Activated T-cell treated with anti-CD3 and anti-CD28 coated beads, Interleukin-2, amount 50 U/mL, for 4 hours (primary cell): ENCODE results near the gene NAA15. TPM values are rescaled to one million over a fixed set of nuclear protein-coding genes. Genes with fewer than 3 reads are reported as not detected.
"Not testable (repeated sequence)": the region's sequence is repeated elsewhere in the genome, so short reads cannot be mapped to it uniquely, and the experiment has no call there.

Experiments
- ATAC-seq, 2 donors: fragments of 200-7000 bp; cut with Tn5 transposase; one replicate each; pipeline ENCODE4 v1.10.0; 2021
- DNase-seq: peaks from one replicate; pipeline ENCODE4 v3.0.0-alpha.2; 2020
- H3K27me3 Mint-ChIP-seq: one replicate; pipeline ENCODE4 v1.8.0; 2021; ENCODE audit warnings: low read depth, mixed read lengths
- H3K36me3 Mint-ChIP-seq: one replicate; pipeline ENCODE4 v1.8.0; 2022; ENCODE audit warnings: mixed read lengths; ENCODE audit not compliant: insufficient read depth
- H3K4me1 Mint-ChIP-seq: one replicate; pipeline ENCODE4 v1.8.0; 2021; ENCODE audit warnings: low read depth, mixed read lengths
- H3K4me3 Mint-ChIP-seq: one replicate; pipeline ENCODE4 v1.8.0; 2021; ENCODE audit warnings: mild to moderate bottlenecking, moderate library complexity, mixed read lengths
- H3K9me3 Mint-ChIP-seq: one replicate; pipeline ENCODE4 v1.8.0; 2021; ENCODE audit warnings: mixed read lengths
- total RNA-seq, 3 donors: library from RNA; stranded (reverse); gene quantifications; one replicate each; pipeline ENCODE4 v1.2.1, GENCODE V29; 2021

Gene NAA15
- total RNA-seq, result 100 to 1,000 TPM; 137 to 149 (median 144) TPM

DNA sequence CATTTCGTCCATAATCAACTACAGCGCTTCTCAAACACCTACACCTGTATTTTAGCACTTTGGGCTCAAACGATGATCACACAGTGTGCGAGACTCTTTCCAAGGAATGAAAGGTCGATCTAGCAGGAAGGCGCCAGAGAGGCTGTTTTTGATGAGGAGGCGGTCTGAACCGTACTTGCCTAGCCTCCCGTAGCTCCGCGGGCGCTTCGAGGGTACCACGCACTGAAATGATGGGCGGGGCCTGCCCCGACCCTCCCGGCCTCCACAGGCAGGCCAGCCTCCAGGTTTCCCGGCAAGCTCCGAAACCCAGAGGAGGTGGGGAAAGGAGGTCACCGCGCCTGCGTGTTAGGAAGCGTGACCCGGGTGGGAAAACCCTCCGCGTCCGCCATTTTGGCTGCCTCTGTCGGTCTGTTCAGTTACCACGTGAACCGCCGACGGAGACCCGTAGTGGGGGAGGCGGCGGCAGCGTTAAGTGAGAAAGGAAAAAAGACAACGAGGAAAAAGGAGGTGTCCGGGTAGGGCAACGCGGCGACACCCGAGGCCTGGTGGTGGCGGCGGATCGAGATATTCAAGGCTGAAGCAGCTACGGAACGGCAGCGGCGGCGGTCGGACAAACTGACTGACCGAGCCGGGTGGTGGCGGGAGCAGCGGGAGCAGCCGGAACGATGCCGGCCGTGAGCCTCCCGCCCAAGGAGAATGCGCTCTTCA, at the start of gene NAA15:
Gene NAA15 (plus strand): TSS at position 393 of the 708 bp plus-strand sequence. CDS start 273 bp downstream, at position 666.
- Mint-ChIP-seq H3K36me3 (peaks cover 21% of the 10 kb centered on the region), H3K9me3 (peaks cover 5% of the 10 kb centered on the region), H3K4me3 (peak within 1 kb of the TSS; percentile 100), H3K4me1 (peaks cover 52% of the 10 kb centered on the region), H3K27me3 (no peaks in the 10 kb centered on the region)
- DNase-seq, result peak; percentile 96
- ATAC-seq, result peak; percentile 89 to 91

DNA sequence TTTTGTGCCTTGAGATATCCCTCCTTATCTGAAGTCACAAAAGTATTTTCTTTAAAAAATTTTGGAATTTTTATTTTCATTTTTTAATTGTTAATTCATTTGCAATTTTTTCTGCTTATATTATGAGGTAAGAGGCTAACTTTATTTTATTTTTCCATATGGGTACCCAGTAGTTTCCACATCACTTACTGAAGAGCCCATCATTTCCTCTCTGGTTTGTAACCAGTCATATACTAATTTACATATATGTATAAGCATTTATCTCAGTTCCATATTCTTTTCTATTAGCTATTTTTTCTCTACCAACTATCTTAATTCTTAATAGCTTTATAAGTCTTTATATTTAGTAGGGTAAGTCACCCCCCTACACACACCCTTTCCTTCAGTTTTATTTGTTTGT, 48.3 kb upstream of the NAA15 start:
- ATAC-seq (no peak), DNase-seq (no peak)
- Mint-ChIP-seq H3K36me3 (no peaks in the 10 kb centered on the region), H3K4me1 (no peaks in the 10 kb centered on the region), H3K9me3 (no peaks in the 10 kb centered on the region), H3K4me3 (no peak overlapping the region), H3K27me3 (no peaks in the 10 kb centered on the region)

DNA sequence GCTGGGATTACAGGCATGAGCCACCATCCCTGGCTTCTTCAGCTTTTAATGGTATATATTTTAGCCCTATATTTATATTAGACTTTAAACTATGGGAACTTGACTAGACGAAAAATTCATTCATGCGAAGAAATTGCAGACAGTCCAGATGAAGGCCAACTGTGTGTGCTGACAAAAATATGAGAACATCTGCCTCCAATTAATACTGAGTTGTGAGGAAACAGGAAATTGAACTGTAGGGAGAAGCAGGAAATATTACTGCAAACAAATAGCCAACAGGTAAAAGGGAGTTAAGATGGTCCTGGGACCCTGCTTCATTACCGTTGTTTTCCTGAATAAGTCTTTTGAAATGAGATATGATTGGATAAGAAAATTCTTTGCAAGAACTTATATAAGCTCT, 47.6 kb upstream of the NAA15 start:
- H3K36me3 Mint-ChIP-seq, result no peaks in the 10 kb centered on the region
- no peak overlapping the region for H3K4me3 Mint-ChIP-seq
- DNase-seq, result no peak
- no peaks in the 10 kb centered on the region for H3K4me1 Mint-ChIP-seq
- no peaks in the 10 kb centered on the region for H3K27me3 Mint-ChIP-seq
- ATAC-seq, result no peak
- H3K9me3 Mint-ChIP-seq, result no peaks in the 10 kb centered on the region

DNA sequence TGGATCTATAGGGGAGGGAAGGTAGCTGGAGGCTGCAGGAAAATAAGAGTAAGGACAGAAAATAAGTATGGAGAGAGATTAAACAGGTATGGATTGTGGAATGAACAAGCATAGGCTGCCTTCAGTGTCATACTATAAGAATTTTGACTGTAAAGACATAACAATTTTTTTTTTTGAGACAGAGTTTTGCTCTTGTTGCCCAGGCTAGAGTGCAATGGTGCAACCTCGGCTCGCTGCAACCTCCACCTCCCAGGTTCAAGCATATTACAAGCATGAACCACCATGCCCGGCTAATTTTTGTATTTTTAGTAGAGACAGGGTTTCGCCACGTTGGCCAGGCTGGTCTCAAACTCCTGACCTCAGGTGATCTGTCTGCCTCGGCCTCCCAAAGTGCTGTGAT, 45.7 kb upstream of the NAA15 start:
- ATAC-seq, H3K9me3 Mint-ChIP-seq, H3K4me3 Mint-ChIP-seq, H3K36me3 Mint-ChIP-seq, H3K27me3 Mint-ChIP-seq, H3K4me1 Mint-ChIP-seq, DNase-seq: not testable (repeated sequence)

DNA sequence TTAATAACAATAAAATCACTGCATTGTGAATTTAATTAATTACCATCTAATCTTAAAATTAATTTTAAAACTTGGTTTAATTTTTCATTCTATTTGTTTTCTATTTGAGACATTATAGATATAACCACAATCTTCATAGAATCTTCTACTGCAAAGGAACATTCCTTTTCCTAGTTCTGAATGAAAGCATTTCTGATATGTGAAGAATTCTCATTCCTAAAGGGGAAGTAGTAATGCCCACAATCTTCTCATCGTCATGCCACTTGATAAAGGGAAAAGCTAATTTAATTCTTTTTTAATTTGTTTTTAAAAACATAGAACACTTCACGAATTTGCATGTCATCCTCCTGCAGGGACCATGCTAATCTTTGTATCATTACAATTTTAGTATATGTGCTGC, 45.0 kb upstream of the NAA15 start:
- Mint-ChIP-seq H3K4me1 (no peaks in the 10 kb centered on the region), H3K36me3 (no peaks in the 10 kb centered on the region), H3K27me3 (peaks cover 4% of the 10 kb centered on the region), H3K9me3 (no peaks in the 10 kb centered on the region), H3K4me3 (no peak overlapping the region)
- ATAC-seq, result no peak
- no peak for DNase-seq

DNA sequence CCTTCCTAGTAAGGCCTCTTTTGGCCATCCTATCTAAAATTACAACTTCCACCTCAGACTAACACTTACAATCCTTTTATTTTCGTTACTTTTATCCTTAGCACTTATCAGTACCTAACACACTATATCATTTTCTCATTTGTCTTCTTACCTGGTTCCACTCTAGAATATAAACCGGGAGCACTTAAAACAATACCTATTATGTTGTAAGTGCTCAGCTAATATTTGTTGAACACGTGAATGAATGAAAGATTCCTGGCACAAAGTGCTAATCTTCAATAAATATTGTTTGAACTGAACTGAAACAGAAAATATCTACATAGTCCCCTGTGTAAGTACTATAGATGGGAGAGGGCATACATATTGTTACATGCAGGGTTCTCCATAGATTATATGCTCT, 35.7 kb upstream of the NAA15 start:
- no peaks in the 10 kb centered on the region for H3K9me3 Mint-ChIP-seq
- H3K4me3 Mint-ChIP-seq, result no peak overlapping the region
- DNase-seq (no peak), ATAC-seq (no peak)
- peaks cover 2% of the 10 kb centered on the region for H3K27me3 Mint-ChIP-seq
- H3K4me1 Mint-ChIP-seq, result peaks cover 26% of the 10 kb centered on the region
- no peaks in the 10 kb centered on the region for H3K36me3 Mint-ChIP-seq

DNA sequence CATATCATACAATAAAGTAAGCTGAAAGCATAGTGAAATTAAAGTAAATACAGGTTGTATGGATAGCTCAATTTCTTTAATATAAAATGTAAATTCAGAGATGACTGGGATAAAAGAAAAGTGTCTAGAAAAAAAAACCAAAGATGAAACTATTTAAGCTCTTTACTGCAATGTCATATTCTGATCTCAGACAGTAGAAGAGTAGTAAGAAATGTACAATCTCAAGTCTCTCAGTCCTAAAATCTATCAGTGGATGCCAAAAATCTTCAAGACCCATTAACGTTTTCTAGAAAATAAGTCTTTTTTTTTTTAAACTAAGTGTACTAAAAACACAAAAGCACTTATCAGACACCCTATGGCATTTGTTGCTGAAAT, 35.1 kb upstream of the NAA15 start:
- no peaks in the 10 kb centered on the region for H3K36me3 Mint-ChIP-seq
- H3K27me3 Mint-ChIP-seq, result peaks cover 2% of the 10 kb centered on the region

DNA sequence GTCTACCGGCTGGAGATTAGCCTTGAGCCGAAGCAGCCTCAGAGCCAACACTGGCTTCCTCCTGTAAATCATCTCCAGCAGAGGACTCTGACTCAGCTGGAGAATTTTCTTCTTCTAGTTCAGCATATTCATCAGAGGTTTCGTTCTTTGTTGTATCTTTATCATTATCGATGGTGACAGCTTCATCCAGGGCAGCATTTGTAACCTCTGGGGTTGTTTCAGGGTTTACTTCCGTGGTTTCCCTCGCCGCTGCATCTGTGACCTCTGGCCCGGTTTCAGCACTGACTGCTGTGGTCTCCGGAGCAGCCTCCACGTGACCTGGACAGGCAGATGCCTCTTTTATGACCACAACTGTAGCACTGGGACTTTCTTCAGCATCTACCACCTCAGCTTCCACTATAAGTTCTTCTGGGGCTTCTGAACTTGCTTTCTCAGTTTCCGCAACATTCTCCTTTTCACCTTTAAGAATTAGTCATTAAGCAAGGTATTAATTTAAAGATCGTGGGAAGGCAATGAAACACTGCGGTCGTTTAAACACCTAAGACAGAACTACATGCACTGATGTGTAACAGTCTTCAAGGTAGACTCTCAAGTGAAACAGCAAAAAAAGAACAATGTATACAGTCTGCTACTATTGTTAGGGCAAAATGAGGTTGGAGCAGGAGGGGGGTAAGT, 34.6 kb upstream of the NAA15 start:
- peaks cover under 1% of the 10 kb centered on the region for H3K27me3 Mint-ChIP-seq
- no peaks in the 10 kb centered on the region for H3K36me3 Mint-ChIP-seq
- DNase-seq (peak; percentile 38), ATAC-seq (peak; percentile 94 to 96)
- H3K4me1 Mint-ChIP-seq, result peaks cover 26% of the 10 kb centered on the region
- H3K9me3 Mint-ChIP-seq, result no peaks in the 10 kb centered on the region
- peak overlapping the region; percentile 70 for H3K4me3 Mint-ChIP-seq

More for the DNA sequence above, 35.1 kb upstream of the NAA15 start:
- DNase-seq, result no peak
- Mint-ChIP-seq H3K4me3 (peak overlapping the region; percentile 70), H3K9me3 (no peaks in the 10 kb centered on the region), H3K4me1 (peaks cover 26% of the 10 kb centered on the region)
- peak in 1 of 2 donors; percentile 1 for ATAC-seq

DNA sequence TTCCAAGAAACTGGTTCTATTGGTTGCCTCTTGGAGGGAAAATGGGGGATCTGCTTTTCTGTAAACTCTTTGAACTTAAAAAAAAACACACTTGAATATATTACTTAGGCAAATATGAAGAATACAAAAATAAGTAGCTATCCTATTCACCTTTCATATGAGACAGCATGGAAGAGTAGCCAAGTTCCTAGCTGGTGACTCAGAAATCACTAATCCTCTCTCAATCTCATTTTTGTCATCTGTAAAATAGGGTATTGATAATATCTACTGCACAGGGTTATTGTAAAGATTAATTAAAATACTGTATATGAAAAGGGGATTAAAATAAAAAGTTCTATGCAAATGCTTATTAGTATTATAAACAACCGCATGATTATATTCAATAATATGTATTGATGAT, 34.0 kb upstream of the NAA15 start:
- Mint-ChIP-seq H3K9me3 (no peaks in the 10 kb centered on the region), H3K4me1 (peaks cover 26% of the 10 kb centered on the region), H3K27me3 (no peaks in the 10 kb centered on the region), H3K36me3 (no peaks in the 10 kb centered on the region), H3K4me3 (peak overlapping the region; percentile 70)
- DNase-seq, result no peak
- ATAC-seq, result no peak

DNA sequence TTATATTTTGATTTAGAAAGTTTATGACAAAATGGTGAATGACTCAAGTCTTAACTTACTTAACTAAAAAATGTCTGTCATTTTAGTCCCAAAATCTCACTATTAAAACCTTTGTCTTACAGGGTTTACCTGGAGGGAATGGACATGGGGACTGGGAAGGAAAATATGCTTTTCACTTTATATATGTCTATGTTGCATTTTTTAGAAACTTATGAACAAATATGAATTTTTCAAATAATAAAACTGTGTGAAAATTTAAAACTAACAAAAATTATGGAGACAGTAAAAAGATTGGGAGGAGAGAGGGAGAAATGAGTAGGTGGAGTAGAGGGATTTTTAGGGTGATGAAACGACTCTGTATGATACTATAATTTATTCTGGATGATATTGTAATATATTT, 27.5 kb upstream of the NAA15 start:
- H3K36me3 Mint-ChIP-seq, result no peaks in the 10 kb centered on the region
- H3K4me1 Mint-ChIP-seq, result peaks cover 2% of the 10 kb centered on the region
- peaks cover 24% of the 10 kb centered on the region for H3K27me3 Mint-ChIP-seq
- DNase-seq (no peak), ATAC-seq (no peak)
- no peak overlapping the region for H3K4me3 Mint-ChIP-seq
- no peaks in the 10 kb centered on the region for H3K9me3 Mint-ChIP-seq

DNA sequence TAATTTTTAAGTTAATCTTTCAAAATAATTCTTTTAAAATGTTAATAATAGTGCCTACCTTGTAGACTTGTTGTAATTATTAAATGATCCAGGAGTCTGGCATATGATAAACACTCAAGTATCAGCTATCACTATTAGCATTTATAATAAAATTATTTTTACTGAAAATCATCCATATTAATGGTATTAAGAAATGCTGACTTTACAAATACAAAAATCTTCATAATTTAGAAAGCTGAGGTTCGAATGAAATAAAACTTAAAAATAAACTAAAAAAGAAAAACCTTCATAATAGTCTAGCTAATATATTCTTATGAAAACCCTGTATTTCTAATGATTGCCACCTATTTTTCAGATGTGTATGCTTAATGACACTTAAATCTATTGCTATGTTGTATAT, 26.5 kb upstream of the NAA15 start:
- Mint-ChIP-seq H3K36me3 (no peaks in the 10 kb centered on the region), H3K27me3 (peaks cover 32% of the 10 kb centered on the region), H3K4me3 (no peak overlapping the region), H3K9me3 (no peaks in the 10 kb centered on the region), H3K4me1 (peaks cover 11% of the 10 kb centered on the region)
- no peak for DNase-seq
- ATAC-seq, result no peak

DNA sequence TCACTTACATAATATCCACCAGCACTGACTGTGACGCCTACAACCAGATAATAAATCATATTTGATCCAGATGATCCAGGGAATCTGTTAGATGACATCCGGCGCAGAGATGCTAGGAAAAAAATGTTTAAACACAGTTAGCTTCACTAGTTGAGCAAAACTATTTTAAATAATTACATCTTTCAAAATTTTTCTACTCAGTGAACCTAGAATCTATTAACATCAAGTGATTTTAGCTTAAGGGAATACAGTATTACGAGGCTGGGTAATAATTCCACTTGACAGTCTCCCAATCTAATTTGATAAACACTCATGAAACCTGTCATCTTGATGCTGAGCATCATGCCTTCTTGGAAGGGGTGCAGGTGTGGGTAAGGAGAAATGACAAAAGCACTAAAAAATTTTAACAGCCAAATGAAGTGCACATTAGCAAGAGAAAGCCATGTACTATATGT, 26.0 kb upstream of the NAA15 start:
- DNase-seq, result no peak
- no peaks in the 10 kb centered on the region for H3K36me3 Mint-ChIP-seq

DNA sequence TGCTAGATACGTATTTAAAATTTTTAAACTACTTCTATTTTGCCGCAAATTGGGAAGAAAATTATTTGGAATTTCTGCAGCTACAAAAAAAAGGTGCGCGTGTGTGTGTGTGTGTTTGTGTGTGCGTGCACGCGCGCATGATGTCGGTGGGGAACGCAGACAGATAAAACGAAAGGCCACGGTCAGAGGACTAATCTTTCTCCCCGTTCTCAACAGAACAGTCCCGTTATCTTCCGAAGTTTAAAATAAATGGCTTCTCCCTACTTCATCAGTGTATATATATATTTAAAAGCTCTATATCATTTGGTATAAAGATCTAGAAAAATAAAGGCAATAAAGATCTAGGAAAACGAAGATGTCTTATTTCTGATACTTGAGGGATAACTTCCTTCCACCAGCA, 22.8 kb upstream of the NAA15 start:
- ATAC-seq (no peak), DNase-seq (no peak)
- H3K4me1 Mint-ChIP-seq, result peaks cover 11% of the 10 kb centered on the region
- H3K9me3 Mint-ChIP-seq, result no peaks in the 10 kb centered on the region
- H3K27me3 Mint-ChIP-seq, result peaks cover 47% of the 10 kb centered on the region
- H3K4me3 Mint-ChIP-seq, result peak overlapping the region; percentile 76
- H3K36me3 Mint-ChIP-seq, result no peaks in the 10 kb centered on the region

More for the DNA sequence above, 26.0 kb upstream of the NAA15 start:
- Mint-ChIP-seq H3K27me3 (peaks cover 37% of the 10 kb centered on the region), H3K4me1 (peaks cover 11% of the 10 kb centered on the region), H3K4me3 (no peak overlapping the region), H3K9me3 (no peaks in the 10 kb centered on the region)
- ATAC-seq, result no peak

DNA sequence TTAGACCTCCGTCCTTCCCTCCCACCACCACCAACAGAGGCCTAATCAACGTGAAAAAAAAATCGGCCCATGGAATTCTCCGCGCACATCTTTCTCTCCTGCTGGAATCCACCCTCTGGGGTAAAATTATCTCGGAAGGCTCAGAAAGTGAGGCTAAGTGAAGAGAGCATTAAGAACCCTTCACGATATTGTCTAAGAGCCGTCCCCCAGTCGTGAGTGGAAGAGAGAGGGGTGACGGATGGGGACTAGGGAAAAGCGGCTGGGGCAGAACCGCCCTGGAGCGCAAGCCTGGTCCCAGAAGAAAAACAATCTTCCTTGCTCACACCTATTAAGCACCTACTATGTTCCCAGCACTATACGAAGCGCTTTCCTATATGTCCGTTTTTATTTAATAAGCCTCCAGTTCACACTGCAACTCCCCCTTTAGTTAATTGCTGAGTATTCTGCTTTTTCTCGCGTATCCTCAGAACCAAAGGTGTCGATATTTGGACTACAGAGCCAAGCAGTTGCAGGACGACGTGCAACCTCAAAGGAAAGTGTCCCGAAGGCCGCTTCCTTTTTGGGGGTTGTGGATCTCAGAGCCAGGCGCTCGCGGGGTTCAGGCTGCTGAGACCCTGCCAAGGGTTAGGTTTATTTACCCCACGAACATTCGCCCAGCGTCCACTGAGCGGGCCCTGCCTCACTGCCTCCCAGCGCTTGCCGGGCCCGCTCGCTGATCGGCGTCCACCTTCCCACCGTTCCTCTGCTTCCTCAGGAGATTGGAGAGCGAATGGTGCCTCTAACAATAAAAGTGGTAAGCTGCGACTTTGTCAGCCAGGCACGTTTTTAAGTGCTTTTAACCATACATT, 22.2 kb upstream of the NAA15 start:
- ATAC-seq, result peak; percentile 42 to 46
- Mint-ChIP-seq H3K9me3 (no peaks in the 10 kb centered on the region), H3K36me3 (no peaks in the 10 kb centered on the region), H3K4me1 (peaks cover 11% of the 10 kb centered on the region), H3K4me3 (peak overlapping the region; percentile 76), H3K27me3 (peaks cover 47% of the 10 kb centered on the region)
- no peak for DNase-seq
